Smooth muscle cell (in vitro differentiated cells): ENCODE measurements around the gene TGM2. TPM values are rescaled to one million over a fixed set of nuclear protein-coding genes. Genes with fewer than 3 reads are reported as not detected.

ENCODE experiments used
- DNase-seq: peaks from one replicate; lab custom pipeline; 2025; ENCODE audit not compliant: unreplicated experiment; lab: John Stamatoyannopoulos, UW
- H2AFZ ChIP-seq: fragments of 200-600 bp; sonication (generic); 2 replicates; pipeline ENCODE4 v1.6.0; 2016; ENCODE audit warnings: antibody characterized with exemption, low read depth, mild to moderate bottlenecking
- H3F3A ChIP-seq: fragments of 200-600 bp; sonication (generic); 2 replicates; pipeline ENCODE4 v1.6.0; 2017; ENCODE audit warnings: antibody characterized with exemption, low read depth
- H3K27ac ChIP-seq: fragments of 200-600 bp; sonication (generic); 2 replicates; pipeline ENCODE4 v1.5.1; 2016; ENCODE audit warnings: low read depth, mild to moderate bottlenecking
- H3K27me3 ChIP-seq: fragments of 200-600 bp; sonication (generic); 2 replicates; pipeline ENCODE4 v1.6.1; 2016; ENCODE audit warnings: low read depth, mild to moderate bottlenecking
- H3K36me3 ChIP-seq: fragments of 200-600 bp; sonication (generic); 2 replicates; pipeline ENCODE4 v1.5.1; 2016; ENCODE audit warnings: low read depth
- H3K4me1 ChIP-seq: fragments of 200-600 bp; sonication (generic); 2 replicates; pipeline ENCODE4 v1.5.1; 2016; ENCODE audit warnings: low read depth
- H3K4me2 ChIP-seq: fragments of 200-600 bp; sonication (generic); 2 replicates; pipeline ENCODE4 v1.6.0; 2016; ENCODE audit warnings: mild to moderate bottlenecking
- H3K4me3 ChIP-seq: fragments of 200-600 bp; sonication (generic); 2 replicates; pipeline ENCODE4 v1.5.1; 2016; ENCODE audit warnings: mild to moderate bottlenecking
- H3K79me2 ChIP-seq: fragments of 200-600 bp; sonication (generic); 2 replicates; pipeline ENCODE4 v1.6.0; 2016; ENCODE audit warnings: low read depth, mild to moderate bottlenecking
- H3K9ac ChIP-seq: fragments of 200-600 bp; sonication (generic); 2 replicates; pipeline ENCODE4 v1.6.0; 2016; ENCODE audit warnings: low read depth
- H3K9me3 ChIP-seq: fragments of 200-600 bp; sonication (generic); replicated peaks from 2 replicates; pipeline ENCODE4 v1.5.1; 2016; ENCODE audit warnings: low read depth
- H4K20me1 ChIP-seq: fragments of 200-600 bp; sonication (generic); 2 replicates; pipeline ENCODE4 v1.6.0; 2016; ENCODE audit warnings: low read depth
- WGBS: methylation state at CpG from one replicate; pipeline ENCODE4 v1.1.7; 2016; ENCODE audit warnings: low lambda C conversion rate; 5-methylcytosine and 5-hydroxymethylcytosine counted together
- polyA plus RNA-seq: library from polyadenylated mRNA; unstranded; fragments of >200 nt; fragmentation: Nextera tagmentation; extraction: Ambion mirVana; gene quantifications from 2 replicates; pipeline ENCODE4 v1.2.1, GENCODE V29; 2016
- total RNA-seq: library from RNA; depleted of rRNA; stranded (reverse); fragments of >200 nt; gene quantifications from 2 replicates; pipeline ENCODE4 v1.2.3, GENCODE V29; 2014
- TF ChIP-seq, protein P1 (sequence below): fragments of 200-600 bp; sonication (generic); IDR thresholded peaks from 2 replicates; pipeline ENCODE4 v1.5.1; 2017; ENCODE audit warnings: borderline replicate concordance, mild to moderate bottlenecking, antibody characterized with exemption; ENCODE audit not compliant: insufficient read depth, poor library complexity, severe bottlenecking

The TGM2 gene
- total and polyA plus RNA-seq, 2 experiments from 2014 or later, result 41.7 to 72.0 TPM

DNA sequence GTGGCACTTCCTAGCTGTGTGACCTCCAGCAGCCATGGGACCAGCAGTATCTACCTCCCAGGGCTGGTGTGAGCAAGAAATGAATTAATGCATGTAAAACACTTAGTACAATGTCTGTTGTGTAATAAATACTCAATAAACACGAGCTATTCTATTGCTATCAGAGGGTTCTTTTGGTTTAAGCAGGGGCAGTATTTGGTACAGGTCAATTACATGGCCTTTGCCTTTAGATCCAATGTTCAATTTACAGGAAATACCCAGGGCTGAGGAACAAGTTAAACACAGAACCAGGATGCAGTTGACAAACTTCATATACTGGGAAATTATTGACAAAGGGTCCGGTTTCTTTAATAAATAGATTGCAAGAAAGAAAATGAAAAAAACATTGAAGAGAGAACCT, 2.9 kb downstream of the TGM2 start:
- no peak for DNase-seq
- Histone ChIP-seq H3K27ac (no peak overlapping the region), H3K79me2 (no peaks in the 10 kb centered on the region), H3K9me3 (no peaks in the 10 kb centered on the region), H4K20me1 (no peaks in the 10 kb centered on the region), H3K36me3 (no peaks in the 10 kb centered on the region), H3K27me3 (no peaks in the 10 kb centered on the region), H3K4me1 (no peaks in the 10 kb centered on the region), H3F3A (peaks cover 8% of the 10 kb centered on the region), H3K4me3 (no peak overlapping the region), H3K4me2 (no peak overlapping the region), H3K9ac (no peak overlapping the region), H2AFZ (no peak overlapping the region)
- TF ChIP-seq, protein P1, sequence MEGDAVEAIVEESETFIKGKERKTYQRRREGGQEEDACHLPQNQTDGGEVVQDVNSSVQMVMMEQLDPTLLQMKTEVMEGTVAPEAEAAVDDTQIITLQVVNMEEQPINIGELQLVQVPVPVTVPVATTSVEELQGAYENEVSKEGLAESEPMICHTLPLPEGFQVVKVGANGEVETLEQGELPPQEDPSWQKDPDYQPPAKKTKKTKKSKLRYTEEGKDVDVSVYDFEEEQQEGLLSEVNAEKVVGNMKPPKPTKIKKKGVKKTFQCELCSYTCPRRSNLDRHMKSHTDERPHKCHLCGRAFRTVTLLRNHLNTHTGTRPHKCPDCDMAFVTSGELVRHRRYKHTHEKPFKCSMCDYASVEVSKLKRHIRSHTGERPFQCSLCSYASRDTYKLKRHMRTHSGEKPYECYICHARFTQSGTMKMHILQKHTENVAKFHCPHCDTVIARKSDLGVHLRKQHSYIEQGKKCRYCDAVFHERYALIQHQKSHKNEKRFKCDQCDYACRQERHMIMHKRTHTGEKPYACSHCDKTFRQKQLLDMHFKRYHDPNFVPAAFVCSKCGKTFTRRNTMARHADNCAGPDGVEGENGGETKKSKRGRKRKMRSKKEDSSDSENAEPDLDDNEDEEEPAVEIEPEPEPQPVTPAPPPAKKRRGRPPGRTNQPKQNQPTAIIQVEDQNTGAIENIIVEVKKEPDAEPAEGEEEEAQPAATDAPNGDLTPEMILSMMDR, result no peak
- 86% methylated on average over 2 of the region's 2 CpGs for WGBS

DNA sequence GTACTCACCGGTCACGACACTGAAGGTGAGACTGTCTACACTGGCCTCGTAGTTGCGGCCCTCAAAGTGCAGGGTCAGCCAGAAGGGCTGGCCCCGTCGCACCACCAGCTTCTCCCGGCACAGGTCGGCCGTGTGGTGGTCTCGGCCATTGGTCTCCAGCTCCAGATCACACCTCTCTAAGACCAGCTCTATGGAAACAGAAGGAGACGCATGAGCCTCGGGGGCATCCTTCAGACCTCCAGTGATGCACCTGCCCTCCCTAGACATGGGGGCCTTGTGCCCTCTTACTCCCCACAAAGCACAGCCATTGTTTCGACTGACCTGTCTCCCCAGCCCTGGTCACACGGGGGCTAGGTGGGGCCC, 3.7 kb downstream of the TGM2 start:
- Histone ChIP-seq H3K36me3 (no peaks in the 10 kb centered on the region), H2AFZ (no peak overlapping the region), H3K9me3 (no peaks in the 10 kb centered on the region), H3K4me3 (no peak overlapping the region), H4K20me1 (no peaks in the 10 kb centered on the region), H3K79me2 (no peaks in the 10 kb centered on the region), H3F3A (peaks cover 5% of the 10 kb centered on the region), H3K4me1 (no peaks in the 10 kb centered on the region), H3K4me2 (no peak overlapping the region), H3K27me3 (no peaks in the 10 kb centered on the region), H3K9ac (no peak overlapping the region), H3K27ac (no peak overlapping the region)
- TF ChIP-seq, protein P1, result no peak
- 96% methylated on average over 12 of the region's 14 CpGs for WGBS
- DNase-seq, result no peak

DNA sequence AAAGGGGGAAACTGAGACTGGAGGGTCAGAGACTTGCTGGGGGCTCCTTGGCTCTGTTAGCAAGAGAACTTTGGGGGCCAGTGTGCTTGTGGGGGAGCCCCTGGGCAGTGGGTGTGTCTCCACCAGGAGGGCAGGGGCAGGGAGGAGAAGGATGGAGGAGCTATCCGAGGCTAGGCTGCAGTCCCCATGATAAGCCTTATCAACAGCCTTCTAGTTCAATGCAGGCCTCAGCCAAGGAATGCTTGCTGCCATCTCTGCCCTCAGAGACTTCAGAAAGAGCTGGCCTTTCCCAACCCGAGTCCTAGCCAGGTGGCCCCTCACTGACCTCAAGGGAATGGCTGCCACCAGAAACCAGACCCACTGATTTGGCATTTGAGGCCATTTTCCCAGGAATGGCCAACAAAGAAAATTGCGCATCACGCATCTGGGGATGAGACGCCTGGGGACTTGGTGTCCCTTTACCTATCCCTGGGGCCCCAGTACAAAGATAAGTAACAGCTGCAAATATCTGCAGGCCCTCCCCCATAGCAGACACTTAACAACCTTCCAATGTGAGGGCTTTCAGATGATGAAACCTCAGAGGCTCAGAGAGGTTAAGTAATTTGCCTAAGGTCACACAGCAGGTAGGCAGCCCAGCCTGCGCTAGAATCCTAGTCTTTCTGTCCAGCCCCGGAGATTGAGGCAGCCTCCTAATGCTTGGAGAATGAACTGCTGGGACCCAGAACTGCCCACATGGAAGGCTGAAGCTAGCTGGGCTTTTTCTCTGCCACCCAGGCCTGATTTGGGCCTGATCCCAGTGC, 4.9 kb downstream of the TGM2 start:
- H3F3A ChIP-seq, result peaks cover 4% of the 10 kb centered on the region
- no peak overlapping the region for H3K4me2 ChIP-seq
- no peak overlapping the region for H3K4me3 ChIP-seq
- H3K27ac ChIP-seq, result no peak overlapping the region
- H3K9ac ChIP-seq, result no peak overlapping the region
- no peak for DNase-seq
- WGBS, result 88% methylated on average over 7 of the region's 7 CpGs
- H3K27me3 ChIP-seq, result no peaks in the 10 kb centered on the region
- no peaks in the 10 kb centered on the region for H3K9me3 ChIP-seq
- H3K79me2 ChIP-seq, result no peaks in the 10 kb centered on the region
- H3K4me1 ChIP-seq, result no peaks in the 10 kb centered on the region
- no peaks in the 10 kb centered on the region for H4K20me1 ChIP-seq
- no peaks in the 10 kb centered on the region for H3K36me3 ChIP-seq
- TF ChIP-seq, protein P1, result no peak
- H2AFZ ChIP-seq, result no peak overlapping the region

DNA sequence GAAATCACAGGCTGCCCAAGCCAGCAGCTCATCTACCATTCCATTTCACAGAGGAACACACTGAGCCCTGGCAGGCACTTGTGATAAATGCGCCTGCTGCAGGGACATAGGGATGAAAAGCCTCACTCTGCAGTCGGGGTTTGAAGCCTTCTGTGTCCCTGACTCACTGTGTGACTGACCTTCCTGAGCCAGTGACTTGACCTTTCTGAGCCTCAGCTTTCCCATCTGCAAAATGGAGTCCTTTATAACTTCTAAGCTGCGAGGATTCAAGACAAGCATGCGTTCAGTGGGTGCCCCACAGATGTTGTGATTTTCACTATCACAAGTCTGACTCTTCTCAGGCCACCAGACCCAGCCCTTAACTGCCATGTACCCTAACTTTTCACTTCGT, 5.5 kb downstream of the TGM2 start:
- TF ChIP-seq, protein P1, result no peak
- Histone ChIP-seq H3K79me2 (no peaks in the 10 kb centered on the region), H3K27ac (no peak overlapping the region), H4K20me1 (no peaks in the 10 kb centered on the region), H3F3A (peaks cover 4% of the 10 kb centered on the region), H2AFZ (no peak overlapping the region), H3K4me1 (no peaks in the 10 kb centered on the region), H3K27me3 (no peaks in the 10 kb centered on the region), H3K4me2 (no peak overlapping the region), H3K9ac (no peak overlapping the region), H3K36me3 (no peaks in the 10 kb centered on the region), H3K9me3 (no peaks in the 10 kb centered on the region), H3K4me3 (no peak overlapping the region)
- no peak for DNase-seq
- WGBS, result 94% methylated on average over 5 of the region's 5 CpGs
